Skin epidermis (tissue), 12 donors: Measurements from ENCODE around the gene RPTOR.
"Not testable (repeated sequence)": the region's sequence is repeated elsewhere in the genome, so short reads cannot be mapped to it uniquely, and the experiment has no call there.

Experiments used
- H3K27ac ChIP-seq, 21 experiments: fragments of 200-600 bp; sonication (generic) in 11 of 21; one replicate each; pipeline ENCODE4 v1.5.0; 2020; ENCODE audit warnings: mild to moderate bottlenecking in 3 of 21, inconsistent platforms in 2 of 21, moderate library complexity in 2 of 21
- H3K4me3 ChIP-seq, 7 experiments: fragments of 200-600 bp; sonication (generic) in 2 of 7; one replicate each; pipeline ENCODE4 v1.5.0; 2020; ENCODE audit warnings: inconsistent platforms in 2 of 7, mild to moderate bottlenecking in 2 of 7, moderate library complexity in 1 of 7

RPTOR gene

GRCh38 chr17:80807882-80808281, 263.2 kb downstream of the RPTOR start:
- Histone ChIP-seq H3K27ac (no peak overlapping the region), H3K4me3 (no peak overlapping the region)

GRCh38 chr17:80811181-80812105, 266.8 kb downstream of the RPTOR start:
- Histone ChIP-seq H3K27ac (peak overlapping the region in 2 of 21 experiments; percentile 35 to 59), H3K4me3 (no peak overlapping the region)

- H3K27ac ChIP-seq: peak overlapping the region in 2 of 21 experiments; percentile 35 to 59
- H3K4me3 ChIP-seq: no peak overlapping the region
These were observed 267.9 kb downstream of the RPTOR start for GRCh38 chr17:80812362-80813088.

GRCh38 chr17:80813318-80813717, 268.7 kb downstream of the RPTOR start:
- H3K4me3 ChIP-seq: no peak overlapping the region
- no peak overlapping the region for H3K27ac ChIP-seq

- Histone ChIP-seq H3K27ac (no peak overlapping the region), H3K4me3 (no peak overlapping the region)
These were observed 269.9 kb downstream of the RPTOR start for GRCh38 chr17:80814491-80814890.

GRCh38 chr17:80815151-80815681, 270.6 kb downstream of the RPTOR start:
- no peak overlapping the region for H3K27ac ChIP-seq
- no peak overlapping the region for H3K4me3 ChIP-seq

- H3K4me3 ChIP-seq, H3K27ac ChIP-seq: not testable (repeated sequence)
These were observed 271.1 kb downstream of the RPTOR start for GRCh38 chr17:80815718-80816117.

- Histone ChIP-seq H3K4me3 (no peak overlapping the region), H3K27ac (no peak overlapping the region)
These were observed 271.8 kb downstream of the RPTOR start for GRCh38 chr17:80816241-80817103.

- no peak overlapping the region for H3K27ac ChIP-seq
- no peak overlapping the region for H3K4me3 ChIP-seq
These were observed 272.7 kb downstream of the RPTOR start for GRCh38 chr17:80817321-80817845.

GRCh38 chr17:80817861-80818260, 273.2 kb downstream of the RPTOR start:
- Histone ChIP-seq H3K27ac (no peak overlapping the region), H3K4me3 (no peak overlapping the region)

GRCh38 chr17:80818871-80819270, 274.2 kb downstream of the RPTOR start:
- Histone ChIP-seq H3K4me3 (no peak overlapping the region), H3K27ac (peak overlapping the region in 1 of 21 experiments; percentile 16)

- H3K4me3 ChIP-seq: no peak overlapping the region
- H3K27ac ChIP-seq: no peak overlapping the region
These were observed 275.0 kb downstream of the RPTOR start for GRCh38 chr17:80819422-80820164.

- no peak overlapping the region for H3K4me3 ChIP-seq
- H3K27ac ChIP-seq: no peak overlapping the region
These were observed 275.7 kb downstream of the RPTOR start for GRCh38 chr17:80820331-80820730.

- H3K27ac ChIP-seq: no peak overlapping the region
- no peak overlapping the region for H3K4me3 ChIP-seq
These were observed 276.9 kb downstream of the RPTOR start for GRCh38 chr17:80821546-80821945.

- H3K27ac ChIP-seq: no peak overlapping the region
- no peak overlapping the region for H3K4me3 ChIP-seq
These were observed 277.5 kb downstream of the RPTOR start for GRCh38 chr17:80822021-80822699.

GRCh38 chr17:80822700-80823410, 278.2 kb downstream of the RPTOR start:
- Histone ChIP-seq H3K4me3 (no peak overlapping the region), H3K27ac (no peak overlapping the region)
